HEK293T (cell line): ENCODE measurements around the gene CFAP251.

Source experiments
- ARNT ChIP-seq: fragments of 450-650 bp; IDR thresholded peaks from 2 replicates; pipeline ENCODE4 v1.6.1; 2017; ENCODE audit warnings: mild to moderate bottlenecking
- BHLHE40 ChIP-seq: fragments of 450-650 bp; IDR thresholded peaks from 2 replicates; pipeline ENCODE4 v1.6.1; 2016; ENCODE audit warnings: mild to moderate bottlenecking, moderate library complexity, borderline replicate concordance
- ELF4 ChIP-seq: fragments of 450-650 bp; IDR thresholded peaks from 2 replicates; pipeline ENCODE4 v1.6.1; 2017; ENCODE audit warnings: antibody characterized with exemption
- FOXK2 ChIP-seq: fragments of 450-650 bp; IDR thresholded peaks from 2 replicates; pipeline ENCODE4 v1.6.1; 2016; ENCODE audit warnings: mild to moderate bottlenecking
- FOXM1 ChIP-seq: fragments of 450-650 bp; IDR thresholded peaks from 2 replicates; pipeline ENCODE4 v1.6.1; 2017; ENCODE audit warnings: mild to moderate bottlenecking, borderline replicate concordance
- NFRKB ChIP-seq: fragments of 450-650 bp; IDR thresholded peaks from 2 replicates; pipeline ENCODE4 v1.6.1; 2016; ENCODE audit warnings: mild to moderate bottlenecking, moderate library complexity
- SP1 ChIP-seq: fragments of 450-650 bp; IDR thresholded peaks from 2 replicates; pipeline ENCODE4 v1.6.1; 2017
- SUZ12 ChIP-seq: fragments of 450-650 bp; IDR thresholded peaks from 2 replicates; pipeline ENCODE4 v1.6.1; 2016; ENCODE audit warnings: mild to moderate bottlenecking
- TARDBP ChIP-seq: fragments of 450-650 bp; IDR thresholded peaks from 2 replicates; pipeline ENCODE4 v1.6.1; 2016

DNA sequence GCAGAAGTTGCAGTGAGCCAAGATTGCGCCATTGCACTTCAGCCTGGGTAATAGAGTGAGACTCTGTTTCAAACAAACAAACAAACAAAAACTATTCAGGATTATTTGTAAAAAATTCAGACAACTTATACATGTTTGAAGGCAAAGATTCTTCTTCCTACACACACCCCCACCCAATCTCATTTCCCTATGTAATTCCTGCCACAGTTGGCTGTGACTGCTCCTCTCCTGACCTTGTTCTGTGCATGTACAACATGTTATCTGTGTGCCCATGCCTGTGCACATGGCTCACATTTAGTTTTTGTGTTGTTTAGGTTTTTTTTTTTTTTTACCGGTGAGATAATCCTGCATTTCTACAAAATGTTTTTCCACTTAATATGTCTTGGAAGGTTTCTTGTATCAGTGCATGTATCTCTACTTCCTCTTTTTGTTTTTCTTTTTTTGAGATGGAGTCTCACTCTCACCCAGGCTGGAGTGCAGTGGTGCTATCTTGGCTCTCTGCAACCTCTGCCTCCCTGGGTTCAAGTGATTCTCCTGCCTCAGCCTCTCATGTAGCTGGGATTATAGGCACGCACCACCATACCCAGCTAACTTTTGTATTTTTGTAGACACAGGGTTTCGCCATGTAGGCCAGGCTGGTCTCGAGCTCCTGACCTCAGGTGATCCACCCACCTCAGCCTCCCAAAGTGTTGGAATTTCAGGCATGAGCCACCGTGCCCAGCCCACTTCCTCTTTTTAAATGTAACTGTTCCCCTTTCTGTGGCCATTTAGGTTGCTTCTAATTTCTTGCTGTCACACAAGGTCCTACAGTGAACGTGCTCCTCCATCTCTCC is 8.7 kb downstream of the CFAP251 start:
- TF ChIP-seq SUZ12 (no peak), ELF4 (no peak), FOXM1 (no peak), NFRKB (no peak), SP1 (no peak), TARDBP (no peak), FOXK2 (no peak), BHLHE40 (no peak), ARNT (no peak)
